Muscle of leg (tissue), 11 donors: ENCODE measurements around the gene MBOAT2. TPM values are rescaled to one million over a fixed set of nuclear protein-coding genes. Genes with fewer than 3 reads are reported as not detected.

Source experiments
- DNase-seq: peaks from one replicate; pipeline ENCODE4 v3.0.0; 2013
- H3K27ac ChIP-seq: one replicate; pipeline ENCODE4 v1.5.1; 2013; ENCODE audit warnings: mild to moderate bottlenecking, low read length, control low read depth
- H3K27me3 ChIP-seq: one replicate; pipeline ENCODE4 v1.6.1; 2013; ENCODE audit warnings: low read length; ENCODE audit not compliant: control insufficient read depth, insufficient read depth
- H3K36me3 ChIP-seq: one replicate; pipeline ENCODE4 v1.6.1; 2013; ENCODE audit warnings: low read length; ENCODE audit not compliant: control insufficient read depth, insufficient read depth
- H3K4me1 ChIP-seq: one replicate; pipeline ENCODE4 v1.6.1; 2013; ENCODE audit warnings: low read length; ENCODE audit not compliant: control insufficient read depth, insufficient read depth
- H3K4me3 ChIP-seq: one replicate; pipeline ENCODE4 v1.5.1; 2013; ENCODE audit warnings: low read length, control low read depth
- H3K9me3 ChIP-seq: replicated peaks from 2 replicates; pipeline ENCODE4 v1.6.1; 2013; ENCODE audit warnings: low read depth, low read length; ENCODE audit not compliant: control insufficient read depth
- WGBS: methylation state at CpG from one replicate; pipeline ENCODE4 v1.1.5; 2013; ENCODE audit warnings: missing lambda C conversion rate; ENCODE audit not compliant: insufficient coverage; 5-methylcytosine and 5-hydroxymethylcytosine counted together
- polyA plus RNA-seq, 8 donors: library from polyadenylated mRNA; unstranded; fragments of 120-200 nt; gene quantifications; one replicate each; pipeline versions ENCODE4 v1.2.1 to v1.2.3, GENCODE V29; 2013; ENCODE audit warnings: inconsistent platforms in 1 of 8, low replicate concordance in 1 of 8; ENCODE audit not compliant: insufficient read length in 8 of 8, insufficient read depth in 1 of 8
- total RNA-seq: library from RNA; stranded (reverse); fragments of 120-200 nt; gene quantifications from one replicate; pipeline ENCODE4 v1.2.4, GENCODE V29; 2013

Gene MBOAT2
- total and polyA plus RNA-seq, 9 donors: 44.1 to 85.5 (median 59.5) TPM

GRCh38 chr2:9033385-9034168, 30.1 kb upstream of the MBOAT2 start:
- peak; percentile 37 for DNase-seq
- no peak overlapping the region for H3K27ac ChIP-seq
- peaks cover 2% of the 10 kb centered on the region for H3K9me3 ChIP-seq
- H3K36me3 ChIP-seq: no peaks in the 10 kb centered on the region
- H3K4me1 ChIP-seq: no peaks in the 10 kb centered on the region
- no peak overlapping the region for H3K4me3 ChIP-seq
- H3K27me3 ChIP-seq: no peaks in the 10 kb centered on the region
- WGBS: 73% methylated on average over 3 of the region's 7 CpGs

GRCh38 chr2:9032536-9033255, 29.2 kb upstream of the MBOAT2 start:
- Histone ChIP-seq H3K4me3 (no peak overlapping the region), H3K9me3 (no peaks in the 10 kb centered on the region), H3K27ac (no peak overlapping the region), H3K4me1 (no peaks in the 10 kb centered on the region), H3K36me3 (no peaks in the 10 kb centered on the region), H3K27me3 (no peaks in the 10 kb centered on the region)
- WGBS: no CpG with 5 or more reads among the region's 3 CpGs
- peak; percentile 54 for DNase-seq

GRCh38 chr2:9032121-9032520, 28.6 kb upstream of the MBOAT2 start:
- no peak overlapping the region for H3K27ac ChIP-seq

GRCh38 chr2:9031246-9031645, 27.8 kb upstream of the MBOAT2 start:
- Histone ChIP-seq H3K36me3 (no peaks in the 10 kb centered on the region), H3K4me3 (no peak overlapping the region), H3K27me3 (no peaks in the 10 kb centered on the region), H3K4me1 (no peaks in the 10 kb centered on the region), H3K27ac (peak overlapping the region; percentile 22), H3K9me3 (no peaks in the 10 kb centered on the region)
- DNase-seq: no peak

More at GRCh38 chr2:9032121-9032520, 28.6 kb upstream of the MBOAT2 start:
- Histone ChIP-seq H3K4me1 (no peaks in the 10 kb centered on the region), H3K4me3 (no peak overlapping the region), H3K27me3 (no peaks in the 10 kb centered on the region), H3K36me3 (no peaks in the 10 kb centered on the region), H3K9me3 (no peaks in the 10 kb centered on the region)
- WGBS: 32% methylated on average over 2 of the region's 6 CpGs
- DNase-seq: peak; percentile 30

- no peaks in the 10 kb centered on the region for H3K27me3 ChIP-seq
- H3K4me3 ChIP-seq: no peak overlapping the region
- H3K9me3 ChIP-seq: no peaks in the 10 kb centered on the region
- no peaks in the 10 kb centered on the region for H3K4me1 ChIP-seq
- H3K27ac ChIP-seq: peak overlapping the region; percentile 22
- peak; percentile 90 for DNase-seq
- WGBS: 25% methylated on average over 1 of the region's 4 CpGs
- no peaks in the 10 kb centered on the region for H3K36me3 ChIP-seq
Measured at GRCh38 chr2:9030841-9031240, 27.4 kb upstream of the MBOAT2 start.

- Histone ChIP-seq H3K4me3 (no peak overlapping the region), H3K9me3 (no peaks in the 10 kb centered on the region), H3K4me1 (no peaks in the 10 kb centered on the region), H3K27ac (no peak overlapping the region), H3K27me3 (no peaks in the 10 kb centered on the region), H3K36me3 (no peaks in the 10 kb centered on the region)
- 67% methylated on average over 1 of the region's 6 CpGs for WGBS
- DNase-seq: no peak
Measured at GRCh38 chr2:9030190-9030589, 26.7 kb upstream of the MBOAT2 start.

GRCh38 chr2:9029721-9030120, 26.2 kb upstream of the MBOAT2 start:
- Histone ChIP-seq H3K4me3 (no peak overlapping the region), H3K36me3 (no peaks in the 10 kb centered on the region), H3K9me3 (no peaks in the 10 kb centered on the region), H3K27ac (no peak overlapping the region), H3K27me3 (no peaks in the 10 kb centered on the region), H3K4me1 (no peaks in the 10 kb centered on the region)
- no CpG with 5 or more reads among the region's 4 CpGs for WGBS
- DNase-seq: no peak

GRCh38 chr2:9027884-9028283, 24.4 kb upstream of the MBOAT2 start:
- no peak overlapping the region for H3K4me3 ChIP-seq
- H3K27me3 ChIP-seq: no peaks in the 10 kb centered on the region
- no peaks in the 10 kb centered on the region for H3K4me1 ChIP-seq
- no peak for DNase-seq
- no peaks in the 10 kb centered on the region for H3K36me3 ChIP-seq
- H3K9me3 ChIP-seq: no peaks in the 10 kb centered on the region
- no peak overlapping the region for H3K27ac ChIP-seq
- WGBS: no CpG with 5 or more reads among the region's 4 CpGs

- WGBS: no CpG with 5 or more reads among the region's 4 CpGs
- no peaks in the 10 kb centered on the region for H3K9me3 ChIP-seq
Measured at GRCh38 chr2:9025746-9026145, 22.3 kb upstream of the MBOAT2 start.

GRCh38 chr2:9024575-9024974, 21.1 kb upstream of the MBOAT2 start:
- Histone ChIP-seq H3K4me3 (no peak overlapping the region), H3K36me3 (no peaks in the 10 kb centered on the region), H3K27ac (no peak overlapping the region), H3K27me3 (no peaks in the 10 kb centered on the region), H3K4me1 (no peaks in the 10 kb centered on the region), H3K9me3 (no peaks in the 10 kb centered on the region)
- DNase-seq: no peak

More at GRCh38 chr2:9025746-9026145, 22.3 kb upstream of the MBOAT2 start:
- H3K27ac ChIP-seq: no peak overlapping the region
- no peaks in the 10 kb centered on the region for H3K27me3 ChIP-seq
- no peaks in the 10 kb centered on the region for H3K36me3 ChIP-seq
- DNase-seq: no peak
- H3K4me3 ChIP-seq: no peak overlapping the region
- no peaks in the 10 kb centered on the region for H3K4me1 ChIP-seq
